GM23248 (cell line): ENCODE measurements around the gene CDCP2. TPM values are rescaled to one million over a fixed set of nuclear protein-coding genes. Genes with fewer than 3 reads are reported as not detected.
"Not testable (repeated sequence)": the region's sequence is repeated elsewhere in the genome, so short reads cannot be mapped to it uniquely, and the experiment has no call there.

Experiments used
- DNase-seq: peaks from one replicate; pipeline ENCODE4 v3.0.0-alpha.2; 2015
- H2AFZ ChIP-seq: fragments of 200-600 bp; sonication (generic); 2 replicates; pipeline ENCODE4 v1.6.1; 2016; ENCODE audit warnings: antibody characterized with exemption
- H3F3A ChIP-seq: fragments of 200-600 bp; sonication (generic); 2 replicates; pipeline ENCODE4 v1.6.1; 2016; ENCODE audit warnings: mild to moderate bottlenecking, antibody characterized with exemption, mixed run types; ENCODE audit not compliant: insufficient read depth
- H3K27ac ChIP-seq: fragments of 200-600 bp; sonication (generic); 2 replicates; pipeline ENCODE4 v1.5.1; 2016; ENCODE audit warnings: mild to moderate bottlenecking
- H3K27me3 ChIP-seq: fragments of 200-600 bp; sonication (generic); replicated peaks from 2 replicates; pipeline ENCODE4 v1.6.1; 2016; ENCODE audit warnings: mild to moderate bottlenecking; ENCODE audit not compliant: insufficient read depth
- H3K36me3 ChIP-seq: fragments of 200-600 bp; sonication (generic); 2 replicates; pipeline ENCODE4 v1.6.1; 2016; ENCODE audit warnings: low read depth, mild to moderate bottlenecking
- H3K4me1 ChIP-seq: fragments of 200-600 bp; sonication (generic); 2 replicates; pipeline ENCODE4 v1.6.1; 2016; ENCODE audit warnings: mild to moderate bottlenecking; ENCODE audit not compliant: insufficient read depth
- H3K4me2 ChIP-seq: fragments of 200-600 bp; sonication (generic); one replicate; pipeline ENCODE4 v1.6.1; 2016; ENCODE audit warnings: mild to moderate bottlenecking; ENCODE audit not compliant: unreplicated experiment
- H3K4me3 ChIP-seq: fragments of 200-600 bp; sonication (generic); 2 replicates; pipeline ENCODE4 v1.5.1; 2016; ENCODE audit warnings: mild to moderate bottlenecking
- H3K79me2 ChIP-seq: fragments of 200-600 bp; sonication (generic); 2 replicates; pipeline ENCODE4 v1.6.1; 2016; ENCODE audit warnings: mild to moderate bottlenecking; ENCODE audit not compliant: insufficient read depth
- H3K9ac ChIP-seq: fragments of 200-600 bp; sonication (generic); 2 replicates; pipeline ENCODE4 v1.6.1; 2016; ENCODE audit warnings: mild to moderate bottlenecking
- H3K9me2 ChIP-seq: fragments of 200-600 bp; sonication (generic); 2 replicates; pipeline ENCODE4 v1.6.1; 2016; ENCODE audit warnings: mixed run types, mild to moderate bottlenecking, moderate library complexity; ENCODE audit not compliant: insufficient read depth
- H3K9me3 ChIP-seq: fragments of 200-600 bp; sonication (generic); one replicate; pipeline ENCODE4 v1.6.1; 2017; ENCODE audit warnings: low read depth
- H4K20me1 ChIP-seq: fragments of 200-600 bp; sonication (generic); 2 replicates; pipeline ENCODE4 v1.6.0; 2016; ENCODE audit not compliant: insufficient read depth
- EZH2 ChIP-seq: fragments of 200-600 bp; sonication (generic); IDR thresholded peaks from 2 replicates; pipeline ENCODE4 v1.6.1; 2018; ENCODE audit warnings: antibody characterized with exemption, mild to moderate bottlenecking; ENCODE audit not compliant: insufficient read depth, poor library complexity, severe bottlenecking
- EZH2phosphoT487 ChIP-seq: fragments of 200-600 bp; sonication (generic); IDR thresholded peaks from 2 replicates; pipeline ENCODE4 v1.6.1; 2018; ENCODE audit warnings: antibody characterized with exemption, moderate library complexity, mild to moderate bottlenecking, low read depth; ENCODE audit not compliant: insufficient read depth
- WGBS, 2 experiments: methylation state at CpG; one replicate each; pipeline ENCODE4 v1.1.6; 2015 to 2017; ENCODE audit warnings: low lambda C conversion rate in 2 of 2, low coverage in 1 of 2; ENCODE audit errors: missing lambda C conversion rate in 2 of 2; 5-methylcytosine and 5-hydroxymethylcytosine counted together
- in situ Hi-C: fragments of 300-500 bp; cut with MboI; formaldehyde crosslinking; loops from 2 replicates; pipeline ENCODE4 v1.15.0; 2020
- polyA plus RNA-seq: library from polyadenylated mRNA; unstranded; fragments of >200 nt; fragmentation: Nextera tagmentation; extraction: Ambion mirVana; gene quantifications from 2 replicates; pipeline ENCODE4 v1.2.1, GENCODE V29; 2016
- total RNA-seq: library from RNA; depleted of rRNA; stranded (reverse); fragments of >200 nt; shearing (Covaris generic); gene quantifications from 2 replicates; pipeline ENCODE4 v1.2.3, GENCODE V29; 2014

Gene CDCP2
- total and polyA plus RNA-seq, 2 experiments from 2014 or later = not detected

- Histone ChIP-seq H3K4me1 (no peaks in the 10 kb centered on the region), H4K20me1 (no peaks in the 10 kb centered on the region), H3K4me2 (no peak overlapping the region), H3K9ac (no peak overlapping the region), H3K9me2 (no peaks in the 10 kb centered on the region), H2AFZ (no peak overlapping the region), H3K79me2 (no peaks in the 10 kb centered on the region), H3F3A (no peaks in the 10 kb centered on the region), H3K27me3 (no peaks in the 10 kb centered on the region), H3K27ac (no peak overlapping the region), H3K4me3 (no peak overlapping the region), H3K9me3 (no peaks in the 10 kb centered on the region), H3K36me3 (no peaks in the 10 kb centered on the region)
- TF ChIP-seq EZH2 (no peak), EZH2phosphoT487 (no peak)
- WGBS, 2 experiments = 92 to 94% methylated on average over 8 of the region's 8 CpGs
- in situ Hi-C loops = no loop called here
- DNase-seq = no peak
Measured at GRCh38 chr1:54095546-54096226, 57.1 kb downstream of the CDCP2 start.

- DNase-seq, H3K4me1 ChIP-seq, H3K9me3 ChIP-seq, in situ Hi-C loops, H3K27me3 ChIP-seq, H3F3A ChIP-seq, H2AFZ ChIP-seq, H3K9me2 ChIP-seq, H3K4me2 ChIP-seq, H3K4me3 ChIP-seq, H3K27ac ChIP-seq, H4K20me1 ChIP-seq, H3K9ac ChIP-seq, H3K79me2 ChIP-seq, H3K36me3 ChIP-seq: not testable (repeated sequence)
- 100% methylated on average over 1 of the region's 1 CpG for WGBS, 2 experiments
Measured at GRCh38 chr1:54094730-54095105, 58.1 kb downstream of the CDCP2 start.

DNA sequence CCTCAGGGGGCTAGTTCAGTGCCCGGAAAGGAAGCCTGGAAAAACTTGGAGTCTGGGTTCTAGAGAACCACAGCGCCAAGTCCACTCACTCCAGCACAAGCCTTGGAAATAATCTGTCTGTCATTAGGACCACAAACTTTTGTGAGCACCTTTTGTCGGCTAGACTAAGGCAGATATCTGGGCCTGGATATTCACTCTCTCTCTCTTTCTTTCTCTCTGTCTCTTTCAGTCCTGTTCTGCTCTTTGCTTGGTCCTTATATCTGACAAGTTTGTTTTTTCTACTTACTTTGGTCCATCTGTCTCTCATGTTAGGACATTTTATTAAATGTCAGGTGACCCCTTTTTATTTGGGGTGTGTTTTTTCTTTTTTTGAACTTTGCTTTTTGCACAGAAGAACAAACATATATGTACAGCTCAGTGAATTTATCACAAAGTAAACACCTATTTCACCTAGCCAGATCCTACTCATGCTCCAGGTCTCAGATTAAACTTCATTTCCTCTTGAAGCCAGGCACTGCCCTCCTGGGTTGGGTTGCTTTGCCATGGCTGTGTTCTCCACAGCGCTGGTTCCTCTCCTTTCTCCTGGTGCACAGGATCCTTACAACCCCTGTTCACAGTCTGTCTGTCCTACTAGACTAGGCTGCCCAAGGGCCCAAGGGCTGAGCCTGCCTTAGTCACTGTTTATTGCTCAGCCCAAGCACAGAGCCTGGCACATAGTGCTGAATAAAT is 58.6 kb downstream of the CDCP2 start:
- no peak overlapping the region for H3K9ac ChIP-seq
- TF ChIP-seq EZH2 (no peak), EZH2phosphoT487 (no peak)
- H3K79me2 ChIP-seq = no peaks in the 10 kb centered on the region
- H3F3A ChIP-seq = no peaks in the 10 kb centered on the region
- no peak for DNase-seq
- H3K4me2 ChIP-seq = no peak overlapping the region
- H3K36me3 ChIP-seq = no peaks in the 10 kb centered on the region
- no peaks in the 10 kb centered on the region for H3K4me1 ChIP-seq
- H3K9me3 ChIP-seq = no peaks in the 10 kb centered on the region
- no peak overlapping the region for H3K4me3 ChIP-seq
- no peaks in the 10 kb centered on the region for H4K20me1 ChIP-seq
- in situ Hi-C loops = no loop called here
- no peaks in the 10 kb centered on the region for H3K27me3 ChIP-seq
- no peaks in the 10 kb centered on the region for H3K9me2 ChIP-seq
- H2AFZ ChIP-seq = no peak overlapping the region
- no peak overlapping the region for H3K27ac ChIP-seq
- WGBS, 2 experiments = 92 to 98% methylated on average over 4 of the region's 4 CpGs

- no peaks in the 10 kb centered on the region for H4K20me1 ChIP-seq
- H3K4me3 ChIP-seq = no peak overlapping the region
- H3F3A ChIP-seq = no peaks in the 10 kb centered on the region
- H3K4me1 ChIP-seq = no peaks in the 10 kb centered on the region
- H2AFZ ChIP-seq = no peak overlapping the region
- H3K79me2 ChIP-seq = no peaks in the 10 kb centered on the region
- no peak overlapping the region for H3K4me2 ChIP-seq
- H3K9ac ChIP-seq = no peak overlapping the region
- no peaks in the 10 kb centered on the region for H3K27me3 ChIP-seq
- no peaks in the 10 kb centered on the region for H3K9me3 ChIP-seq
- no peaks in the 10 kb centered on the region for H3K9me2 ChIP-seq
- TF ChIP-seq EZH2phosphoT487 (no peak), EZH2 (no peak)
- H3K36me3 ChIP-seq = no peaks in the 10 kb centered on the region
- in situ Hi-C loops = no loop called here
- DNase-seq = no peak
- H3K27ac ChIP-seq = no peak overlapping the region
- WGBS, 2 experiments = 86 to 89% methylated on average over 3 of the region's 3 CpGs
Measured at GRCh38 chr1:54091666-54092065, 61.1 kb downstream of the CDCP2 start.
